ENCODE data around the gene PSMC5. TPM values are rescaled to one million over a fixed set of nuclear protein-coding genes. Genes with fewer than 3 reads are reported as not detected.

Gene PSMC5
- total and polyA plus RNA-seq, 10 of the 15 experiments (the other 5 are each of a cell fraction or from before 2014, with no cell fraction given): 55.0 to 266 (median 148) TPM

DNA sequence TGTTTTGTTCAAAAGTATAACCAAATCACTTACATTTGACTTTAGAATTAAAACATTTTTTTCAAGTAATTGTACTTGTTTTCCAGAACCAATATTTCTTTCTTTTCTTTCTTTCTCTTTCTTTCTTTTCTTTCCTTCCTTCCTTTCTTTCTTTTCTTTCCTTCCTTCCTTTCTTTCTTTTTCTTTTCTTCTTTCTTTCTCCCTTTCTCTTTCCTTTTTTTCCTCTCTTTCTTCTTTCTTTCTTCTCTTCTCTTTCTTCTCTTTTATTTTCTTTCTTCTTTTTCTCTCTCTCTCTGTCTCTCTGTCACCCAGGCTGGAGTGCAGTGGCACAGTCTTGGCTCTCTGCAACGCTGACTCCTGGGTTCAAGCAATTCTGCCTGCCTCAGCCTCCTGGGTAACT, 26.4 kb upstream of the PSMC5 start:
- ChIA-PET RAD21 (ENCODE audit: unreplicated experiment) (no interaction called here), POLR2A (no interaction called here), CTCF (no interaction called here), SMC1A (ENCODE audit: uncharacterized antibody, unreplicated experiment) (no interaction called here)
- BruUV-seq (replicated peaks): no TSS peak
- H3K9me3 ChIP-seq (replicated peaks; ENCODE audit: control insufficient read depth, insufficient read depth, low read length): no peaks in the 10 kb centered on the region
- 100% methylated on average over 1 of the region's 1 CpG for WGBS (ENCODE audit: insufficient coverage, insufficient replicate concordance, low lambda C conversion rate, missing lambda C conversion rate)
- no peak for FAIRE-seq
- no peak for ATAC-seq
- no peaks in the 10 kb centered on the region for H3K27me3 ChIP-seq (replicated peaks in 1 of 2; ENCODE audit: control insufficient read depth in 2 of 2, insufficient read depth in 2 of 2, low read length in 1 of 2)
- no peak overlapping the region for H2AFZ ChIP-seq (ENCODE audit: control insufficient read depth, low read depth, low read length)
- H3K4me3 ChIP-seq: no peak overlapping the region
- H3K27ac ChIP-seq (ENCODE audit: control insufficient read depth, insufficient read depth): no peak overlapping the region
- no peaks in the 10 kb centered on the region for H3K4me1 ChIP-seq (ENCODE audit: control insufficient read depth, insufficient read depth, low read length)
- no peaks in the 10 kb centered on the region; the same call in 1 of the 2 replicates for H4K20me1 ChIP-seq (ENCODE audit: control insufficient read depth, insufficient read depth)
- no peak for DNase-seq (ENCODE audit: low read depth, low spot score)
- H3K4me2 ChIP-seq (ENCODE audit: control insufficient read depth, insufficient read depth): no peak overlapping the region
- in situ Hi-C loops (cut with MboI) (no loop called here), intact Hi-C loops (cut with micrococcal nuclease; ENCODE audit: unreplicated experiment) (no loop called here)
- no peak overlapping the region for H3K9ac ChIP-seq (ENCODE audit: control insufficient read depth, insufficient read depth, low read length)
- H3K36me3 ChIP-seq (ENCODE audit: control insufficient read depth in 2 of 2, insufficient read depth in 2 of 2, low read length in 1 of 2): peaks cover 6 to 52% of the 10 kb centered on the region in 2 experiments
- H3K79me2 ChIP-seq (ENCODE audit: control insufficient read depth, insufficient read depth, low read length): no peaks in the 10 kb centered on the region
- TF ChIP-seq, protein P1, sequence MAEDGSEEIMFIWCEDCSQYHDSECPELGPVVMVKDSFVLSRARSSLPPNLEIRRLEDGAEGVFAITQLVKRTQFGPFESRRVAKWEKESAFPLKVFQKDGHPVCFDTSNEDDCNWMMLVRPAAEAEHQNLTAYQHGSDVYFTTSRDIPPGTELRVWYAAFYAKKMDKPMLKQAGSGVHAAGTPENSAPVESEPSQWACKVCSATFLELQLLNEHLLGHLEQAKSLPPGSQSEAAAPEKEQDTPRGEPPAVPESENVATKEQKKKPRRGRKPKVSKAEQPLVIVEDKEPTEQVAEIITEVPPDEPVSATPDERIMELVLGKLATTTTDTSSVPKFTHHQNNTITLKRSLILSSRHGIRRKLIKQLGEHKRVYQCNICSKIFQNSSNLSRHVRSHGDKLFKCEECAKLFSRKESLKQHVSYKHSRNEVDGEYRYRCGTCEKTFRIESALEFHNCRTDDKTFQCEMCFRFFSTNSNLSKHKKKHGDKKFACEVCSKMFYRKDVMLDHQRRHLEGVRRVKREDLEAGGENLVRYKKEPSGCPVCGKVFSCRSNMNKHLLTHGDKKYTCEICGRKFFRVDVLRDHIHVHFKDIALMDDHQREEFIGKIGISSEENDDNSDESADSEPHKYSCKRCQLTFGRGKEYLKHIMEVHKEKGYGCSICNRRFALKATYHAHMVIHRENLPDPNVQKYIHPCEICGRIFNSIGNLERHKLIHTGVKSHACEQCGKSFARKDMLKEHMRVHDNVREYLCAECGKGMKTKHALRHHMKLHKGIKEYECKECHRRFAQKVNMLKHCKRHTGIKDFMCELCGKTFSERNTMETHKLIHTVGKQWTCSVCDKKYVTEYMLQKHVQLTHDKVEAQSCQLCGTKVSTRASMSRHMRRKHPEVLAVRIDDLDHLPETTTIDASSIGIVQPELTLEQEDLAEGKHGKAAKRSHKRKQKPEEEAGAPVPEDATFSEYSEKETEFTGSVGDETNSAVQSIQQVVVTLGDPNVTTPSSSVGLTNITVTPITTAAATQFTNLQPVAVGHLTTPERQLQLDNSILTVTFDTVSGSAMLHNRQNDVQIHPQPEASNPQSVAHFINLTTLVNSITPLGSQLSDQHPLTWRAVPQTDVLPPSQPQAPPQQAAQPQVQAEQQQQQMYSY (CRISPR knock-in tag; IDR thresholded peaks at IDR 0.05): no peak
- no peak for TF ChIP-seq HDGF (IDR thresholded peaks at IDR 0.05)
- TF ChIP-seq CHD4 (IDR thresholded peaks at IDR 0.05): no peak
- no peak for TF ChIP-seq RELA (IDR thresholded peaks at IDR 0.05; ENCODE audit: borderline replicate concordance, partially characterized antibody)
- TF ChIP-seq HDAC2 (IDR thresholded peaks at IDR 0.05): no peak
- TF ChIP-seq WRNIP1 (IDR thresholded peaks at IDR 0.05; ENCODE audit: borderline replicate concordance, low read depth, low read length): no peak
- TF ChIP-seq SREBF2 (IDR thresholded peaks at IDR 0.05; ENCODE audit: low read length): no peak
- TF ChIP-seq POLR2AphosphoS2 (IDR thresholded peaks at IDR 0.05; ENCODE audit: low read depth, low read length): no peak
- no peak for TF ChIP-seq ZNF274 (IDR thresholded peaks at IDR 0.05; ENCODE audit: insufficient read depth, insufficient read length)
